Measurements from ENCODE around the gene DACT2. TPM values are rescaled to one million over a fixed set of nuclear protein-coding genes. Genes with fewer than 3 reads are reported as not detected.

DACT2 gene
- total RNA-seq, 2 donors from 2014 or later: 16.6 to 39.9 TPM

DNA sequence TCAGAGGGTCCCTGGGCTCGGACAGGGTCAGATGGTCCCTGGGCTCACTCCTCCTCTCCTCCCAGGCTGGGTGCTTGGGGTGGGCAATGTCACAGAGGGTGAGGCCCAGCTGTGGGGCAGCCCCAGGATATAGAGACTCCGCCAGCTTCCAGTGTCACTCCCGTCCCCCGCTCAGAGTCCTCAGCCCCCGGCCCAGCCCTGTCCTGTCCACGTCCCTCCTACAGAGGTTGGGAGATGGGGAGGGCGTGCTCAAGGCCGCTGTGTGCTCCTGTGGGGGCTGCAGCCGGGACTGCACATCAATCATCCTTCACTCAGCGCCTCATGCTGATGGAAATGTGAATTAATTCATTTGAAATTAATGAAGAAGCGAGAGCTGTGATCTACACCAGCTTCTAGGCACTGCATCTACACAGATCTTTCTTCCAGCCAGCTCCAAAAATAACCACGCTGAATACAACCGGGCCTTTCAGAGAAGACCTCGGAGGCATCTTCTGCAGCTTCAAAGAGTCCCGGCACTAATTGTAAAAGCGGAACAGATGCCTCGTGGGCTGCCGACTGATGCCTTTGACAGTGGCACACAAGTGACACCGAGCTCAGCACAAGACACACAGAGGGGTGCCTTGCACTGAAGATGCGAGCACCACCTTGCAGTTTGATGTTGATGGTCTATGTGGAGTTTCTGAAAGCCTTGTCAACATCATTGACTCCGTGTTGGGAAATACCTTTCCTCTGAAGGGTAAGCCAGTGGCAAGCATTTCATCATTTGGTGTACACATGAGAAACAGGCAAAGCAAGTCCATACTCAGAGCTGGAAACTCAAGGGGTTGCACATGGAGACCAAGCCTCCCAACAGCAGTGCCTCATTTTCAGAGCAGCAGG is 39.3 kb downstream of the DACT2 start:
- H3K9me3 ChIP-seq (ENCODE audit: control insufficient read depth, low read length): no peaks in the 10 kb centered on the region
- Mint-ChIP-seq H3K36me3 (ENCODE audit: low read depth) (no peaks in the 10 kb centered on the region), H3K4me3 (no peak overlapping the region), H3K9me3 (no peaks in the 10 kb centered on the region), H3K27ac (no peak overlapping the region), H3K4me1 (peaks cover 10% of the 10 kb centered on the region), H3K27me3 (ENCODE audit: insufficient read depth) (peaks cover 36% of the 10 kb centered on the region)
- TF ChIP-seq, protein P1, sequence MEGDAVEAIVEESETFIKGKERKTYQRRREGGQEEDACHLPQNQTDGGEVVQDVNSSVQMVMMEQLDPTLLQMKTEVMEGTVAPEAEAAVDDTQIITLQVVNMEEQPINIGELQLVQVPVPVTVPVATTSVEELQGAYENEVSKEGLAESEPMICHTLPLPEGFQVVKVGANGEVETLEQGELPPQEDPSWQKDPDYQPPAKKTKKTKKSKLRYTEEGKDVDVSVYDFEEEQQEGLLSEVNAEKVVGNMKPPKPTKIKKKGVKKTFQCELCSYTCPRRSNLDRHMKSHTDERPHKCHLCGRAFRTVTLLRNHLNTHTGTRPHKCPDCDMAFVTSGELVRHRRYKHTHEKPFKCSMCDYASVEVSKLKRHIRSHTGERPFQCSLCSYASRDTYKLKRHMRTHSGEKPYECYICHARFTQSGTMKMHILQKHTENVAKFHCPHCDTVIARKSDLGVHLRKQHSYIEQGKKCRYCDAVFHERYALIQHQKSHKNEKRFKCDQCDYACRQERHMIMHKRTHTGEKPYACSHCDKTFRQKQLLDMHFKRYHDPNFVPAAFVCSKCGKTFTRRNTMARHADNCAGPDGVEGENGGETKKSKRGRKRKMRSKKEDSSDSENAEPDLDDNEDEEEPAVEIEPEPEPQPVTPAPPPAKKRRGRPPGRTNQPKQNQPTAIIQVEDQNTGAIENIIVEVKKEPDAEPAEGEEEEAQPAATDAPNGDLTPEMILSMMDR (conservative IDR thresholded peaks at IDR 0.05): no peak
- no peaks in the 10 kb centered on the region for H3K27me3 ChIP-seq (ENCODE audit: control insufficient read depth, insufficient read depth, low read length, poor library complexity, severe bottlenecking)
- WGBS, 2 experiments (ENCODE audit: insufficient coverage in 1 of 2, insufficient read length in 1 of 2): 93 to 94% methylated on average over 14 to 21 of the region's 21 CpGs
- H3K4me1 ChIP-seq (ENCODE audit: control insufficient read depth, insufficient read depth, low read length): no peaks in the 10 kb centered on the region
- H3K27ac ChIP-seq (ENCODE audit: low read depth, low read length): no peak overlapping the region
- no peaks in the 10 kb centered on the region for H3K36me3 ChIP-seq (ENCODE audit: control insufficient read depth, insufficient read depth, low read length)
- DNase-seq: no peak
- no peak overlapping the region for H3K9ac ChIP-seq (ENCODE audit: extremely low read depth, low read length, poor library complexity, severe bottlenecking)
- no peak overlapping the region for H3K4me3 ChIP-seq (ENCODE audit: low read length)

DNA sequence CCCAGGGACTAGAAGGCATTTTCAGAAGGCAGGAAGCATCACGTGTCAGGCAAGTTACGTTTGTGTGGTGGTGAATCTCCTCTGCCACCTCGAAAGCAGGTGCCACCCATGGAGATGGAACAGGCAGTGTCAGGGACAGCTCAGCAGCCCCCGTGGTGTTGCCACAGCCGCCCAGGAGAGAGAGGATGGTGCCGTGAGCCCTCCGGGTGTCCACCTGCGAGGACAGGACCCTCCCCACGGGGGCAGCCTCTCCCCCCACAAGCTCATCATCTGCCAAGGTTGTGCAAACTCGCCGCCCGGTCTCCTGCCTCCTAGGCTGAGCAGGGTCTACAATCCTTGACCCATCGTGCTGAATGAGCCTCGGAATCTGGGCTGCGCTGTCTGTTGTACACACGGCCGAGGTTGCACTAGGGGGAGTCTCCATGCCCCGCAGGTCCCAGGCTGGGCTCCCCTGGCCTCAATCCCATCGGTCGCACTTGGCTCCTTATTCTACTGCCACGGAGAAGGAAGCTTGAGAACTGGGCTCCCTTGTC is 40.1 kb downstream of the DACT2 start:
- Histone ChIP-seq H3K9me3 (ENCODE audit: control insufficient read depth, low read length) (no peaks in the 10 kb centered on the region), H3K4me3 (ENCODE audit: low read length) (no peak overlapping the region), H3K27me3 (ENCODE audit: control insufficient read depth, insufficient read depth, low read length, poor library complexity, severe bottlenecking) (no peaks in the 10 kb centered on the region), H3K9ac (ENCODE audit: extremely low read depth, low read length, poor library complexity, severe bottlenecking) (no peak overlapping the region), H3K27ac (ENCODE audit: low read depth, low read length) (no peak overlapping the region), H3K4me1 (ENCODE audit: control insufficient read depth, insufficient read depth, low read length) (peaks cover 7% of the 10 kb centered on the region), H3K36me3 (ENCODE audit: control insufficient read depth, insufficient read depth, low read length) (no peaks in the 10 kb centered on the region)
- 90% methylated on average over 21 of the region's 21 CpGs for WGBS, 2 experiments (ENCODE audit: insufficient coverage in 1 of 2, insufficient read length in 1 of 2)
- H3K27me3 Mint-ChIP-seq (ENCODE audit: insufficient read depth): peaks cover 34% of the 10 kb centered on the region
- DNase-seq: no peak
- no peak overlapping the region for H3K27ac Mint-ChIP-seq
- TF ChIP-seq, protein P1 (conservative IDR thresholded peaks at IDR 0.05): no peak
- no peaks in the 10 kb centered on the region for H3K36me3 Mint-ChIP-seq (ENCODE audit: low read depth)
- no peak overlapping the region for H3K4me3 Mint-ChIP-seq
- H3K9me3 Mint-ChIP-seq: no peaks in the 10 kb centered on the region
- H3K4me1 Mint-ChIP-seq: peaks cover 17% of the 10 kb centered on the region

DNA sequence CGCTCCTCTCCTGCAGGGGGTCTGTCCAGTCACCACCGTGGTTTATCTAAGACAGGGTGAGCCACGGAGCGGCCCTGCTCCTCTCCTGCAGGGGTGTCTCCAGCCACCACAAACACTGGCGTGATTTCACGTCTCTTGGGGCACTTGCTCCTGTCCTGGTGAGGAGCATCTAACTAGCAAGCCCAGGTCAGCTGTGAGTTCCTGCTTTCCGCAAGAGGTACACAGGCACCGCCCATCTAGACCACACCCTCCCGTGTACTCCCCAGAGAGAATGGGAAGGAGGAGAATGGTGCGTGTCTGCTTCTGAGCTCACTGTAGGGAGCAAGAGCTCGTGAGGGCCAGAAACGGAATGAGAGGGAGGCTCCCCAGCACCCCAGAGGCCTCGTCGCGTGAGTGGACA is 40.7 kb downstream of the DACT2 start:
- no peak for DNase-seq
- 92 to 94% methylated on average over 13 to 15 of the region's 15 CpGs for WGBS, 2 experiments (ENCODE audit: insufficient coverage in 1 of 2, insufficient read length in 1 of 2)
- H3K4me1 Mint-ChIP-seq: peaks cover 21% of the 10 kb centered on the region

More for the DNA sequence above, 40.7 kb downstream of the DACT2 start:
- peaks cover 30% of the 10 kb centered on the region for H3K27me3 Mint-ChIP-seq (ENCODE audit: insufficient read depth)
- Histone ChIP-seq H3K9ac (ENCODE audit: extremely low read depth, low read length, poor library complexity, severe bottlenecking) (no peak overlapping the region), H3K4me3 (ENCODE audit: low read length) (no peak overlapping the region), H3K9me3 (ENCODE audit: control insufficient read depth, low read length) (no peaks in the 10 kb centered on the region), H3K4me1 (ENCODE audit: control insufficient read depth, insufficient read depth, low read length) (peaks cover 12% of the 10 kb centered on the region), H3K27ac (ENCODE audit: low read depth, low read length) (no peak overlapping the region), H3K36me3 (ENCODE audit: control insufficient read depth, insufficient read depth, low read length) (no peaks in the 10 kb centered on the region), H3K27me3 (ENCODE audit: control insufficient read depth, insufficient read depth, low read length, poor library complexity, severe bottlenecking) (no peaks in the 10 kb centered on the region)
- TF ChIP-seq, protein P1 (conservative IDR thresholded peaks at IDR 0.05): no peak
- no peak overlapping the region for H3K27ac Mint-ChIP-seq
- no peaks in the 10 kb centered on the region for H3K9me3 Mint-ChIP-seq
- no peak overlapping the region for H3K4me3 Mint-ChIP-seq
- no peaks in the 10 kb centered on the region for H3K36me3 Mint-ChIP-seq (ENCODE audit: low read depth)

Measured in endodermal cell (in vitro differentiated cells).